ENCODE data around the gene KBTBD8.

DNA sequence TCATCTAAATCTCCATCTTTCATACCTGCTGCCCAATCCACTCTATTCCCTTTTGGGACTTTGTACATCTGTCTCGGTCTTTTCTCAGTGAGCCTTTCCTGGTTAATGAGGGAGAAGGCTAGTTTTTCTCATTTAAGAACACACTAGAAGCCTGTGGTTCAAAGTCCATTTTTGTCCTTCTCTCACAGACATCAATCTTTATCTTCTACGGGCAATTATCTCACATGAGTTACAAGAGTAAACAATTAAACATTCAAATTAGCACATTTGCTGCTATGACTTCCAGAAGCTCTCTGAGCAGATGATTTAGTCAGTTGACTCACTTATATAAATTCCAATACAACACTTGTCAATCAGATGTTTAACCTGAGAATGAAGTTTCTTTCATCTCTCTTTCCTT lies 49.3 kb upstream of the KBTBD8 start:
- TF ChIP-seq CTCF (IDR thresholded peaks at IDR 0.05) (no peak), POLR2A (IDR thresholded peaks at IDR 0.05) (no peak)

Measured in Peyer's patch (tissue), 4 donors.